ENCODE results near the gene ACOT13.

DNA sequence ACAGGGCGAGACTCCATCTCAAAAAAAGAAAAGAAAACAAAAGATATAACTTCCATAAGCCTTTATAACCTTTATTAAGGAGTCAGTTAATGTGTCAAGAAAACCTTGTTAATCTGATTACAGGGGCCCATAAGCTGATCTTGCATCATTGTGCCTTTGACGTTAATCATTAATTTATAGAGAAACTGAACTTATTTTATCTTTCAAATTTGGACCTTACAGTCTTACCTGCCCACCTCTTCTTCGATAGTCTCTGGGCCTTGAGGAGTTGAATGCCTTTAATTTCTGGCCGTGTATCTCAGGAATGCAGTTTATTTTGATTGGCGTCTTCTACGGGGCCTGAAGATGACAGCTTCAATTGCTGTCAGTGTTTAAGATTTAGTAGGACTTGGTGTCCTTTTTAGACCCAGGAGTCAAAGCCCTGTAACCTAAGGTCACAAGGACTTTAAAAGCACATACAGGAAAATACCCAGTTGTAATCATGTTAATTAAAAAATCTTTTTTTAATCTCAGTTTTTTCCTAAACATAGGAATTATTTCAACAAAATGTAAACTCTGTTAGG lies 5.8 kb downstream of the ACOT13 start:
- TF ChIP-seq CTCF (conservative IDR thresholded peaks at IDR 0.05), result no peak
- TF ChIP-seq ZFX (IDR thresholded peaks at IDR 0.05), result no peak

Measured in C4-2B (cell line).